Measurements from ENCODE around the gene KRTAP5-9. TPM values are rescaled to one million over a fixed set of nuclear protein-coding genes. Genes with fewer than 3 reads are reported as not detected.

Gene KRTAP5-9
- total and polyA plus RNA-seq, 9 of the 15 experiments (the other 6 are each of a cell fraction or from before 2014, with no cell fraction given): not detected

- no peak for TF ChIP-seq HES1 (IDR thresholded peaks at IDR 0.05; ENCODE audit: low read depth)
- TF ChIP-seq ZFPM2 (CRISPR knock-in tag; IDR thresholded peaks at IDR 0.05): no peak
- no peak for TF ChIP-seq PURB (CRISPR knock-in tag; IDR thresholded peaks at IDR 0.05; ENCODE audit: low read depth)
These were observed 17.6 kb upstream of the KRTAP5-9 start (continued) for GRCh38 chr11:71530602-71531001.

GRCh38 chr11:71532036-71532610 is 16.1 kb upstream of the KRTAP5-9 start:
- whole genome bisulfite sequencing (ENCODE audit: insufficient coverage, low coverage, missing lambda C conversion rate): 35% methylated on average over 10 of the region's 10 CpGs
- TF ChIP-seq SP1 (CRISPR knock-in tag; IDR thresholded peaks at IDR 0.05) (no peak), PATZ1 (CRISPR knock-in tag; IDR thresholded peaks at IDR 0.05; ENCODE audit: borderline replicate concordance) (no peak), ZMIZ1 (IDR thresholded peaks at IDR 0.05; ENCODE audit: low read depth in 2 of 2, low read length in 2 of 2) (no peak), C11orf30 (IDR thresholded peaks at IDR 0.05; ENCODE audit: low read depth) (peak; percentile 71), ZNF639 (CRISPR knock-in tag; conservative IDR thresholded peaks at IDR 0.05 in 1 of 2, IDR thresholded peaks at IDR 0.05 in 1 of 2) (no peak), MAFF (IDR thresholded peaks at IDR 0.05; ENCODE audit: low read length) (peak; percentile 65), STAT5A (IDR thresholded peaks at IDR 0.05; ENCODE audit: borderline replicate concordance, low read length) (no peak)

More at GRCh38 chr11:71532036-71532610, 16.1 kb upstream of the KRTAP5-9 start:
- no peak overlapping the region for H3K4me3 ChIP-seq
- H3K9me1 ChIP-seq (ENCODE audit: control insufficient read depth, insufficient read depth, low read length): no peaks in the 10 kb centered on the region
- CTCF ChIA-PET (ENCODE audit: low intra/inter-chr PET ratio): no interaction called here
- H3K4me2 ChIP-seq (ENCODE audit: insufficient read depth, low read length): no peak overlapping the region
- H3K9ac ChIP-seq (ENCODE audit: insufficient read depth in 1 of 2, low read depth in 2 of 2, low read length in 2 of 2): no peak overlapping the region
- peaks cover 8 to 13% of the 10 kb centered on the region in 2 experiments; a peak in 3 of 5 replicates for H3K4me1 ChIP-seq (replicated peaks in 1 of 2; ENCODE audit: control insufficient read depth in 2 of 2, insufficient read depth in 2 of 2, low read length in 2 of 2)
- ATAC-seq (no peak; the same call in 2 of the 3 replicates), FAIRE-seq (no peak), DNase-seq (ENCODE audit: extremely low read depth in 1 of 4, low spot score in 3 of 4) (no peak)
- POLR2A ChIA-PET: interaction anchor here (0.5 kb wide), 1 partner anchor 33 kb away, joined by 3 read pairs; the partner anchor contains the start of gene KRTAP5-10
- no peaks in the 10 kb centered on the region for H3K36me3 ChIP-seq (ENCODE audit: control insufficient read depth, insufficient read depth, low read length)
- BruUV-seq (replicated peaks): no TSS peak
- no peaks in the 10 kb centered on the region for H3K79me2 ChIP-seq (ENCODE audit: control insufficient read depth, insufficient read depth, low read length)
- no peak overlapping the region for H2AFZ ChIP-seq (ENCODE audit: low read depth, low read length)
- in situ Hi-C loops (cut with MboI): no loop called here
- intact Hi-C loops (cut with micrococcal nuclease): loop anchor here (10.0 kb wide), 1 partner anchor 87 kb away; the partner anchor contains the start of gene DHCR7
- H3K9me3 ChIP-seq (replicated peaks; ENCODE audit: control insufficient read depth, insufficient read depth, low read depth, low read length): no peaks in the 10 kb centered on the region
- no peak overlapping the region for H3K27ac ChIP-seq (ENCODE audit: extremely low read depth, low read depth, low read length)
- H3K27me3 ChIP-seq (ENCODE audit: control insufficient read depth in 2 of 2, insufficient read depth in 2 of 2, low read length in 2 of 2): peaks cover 6 to 14% of the 10 kb centered on the region in 2 experiments; a peak in 3 of 5 replicates
- H4K20me1 ChIP-seq (replicated peaks; ENCODE audit: control insufficient read depth, insufficient read depth, low read length): no peaks in the 10 kb centered on the region
